HL-60 (cell line): ENCODE results near the gene SLC35B2.

Source experiments
- DNase-seq, 2 experiments: peaks; one replicate each; pipeline ENCODE4 v3.0.0-alpha.2; 2010 to 2020; ENCODE audit warnings: low read depth in 1 of 2, low spot score in 1 of 2
- H3K27ac ChIP-seq: fragments of 250-450 bp; sonication (Bioruptor Pico); replicated peaks from 2 replicates; pipeline ENCODE4 v1.5.1; 2020; ENCODE audit warnings: mild to moderate bottlenecking, moderate library complexity
- H3K27me3 ChIP-seq: fragments of 250-450 bp; sonication (Bioruptor Pico); 2 replicates; pipeline ENCODE4 v1.5.1; 2021; ENCODE audit warnings: mild to moderate bottlenecking, moderate library complexity; ENCODE audit not compliant: insufficient read depth, poor library complexity, severe bottlenecking
- H3K4me3 ChIP-seq: replicated peaks from 2 replicates; pipeline ENCODE4 v1.5.1; 2011; ENCODE audit warnings: mild to moderate bottlenecking, control low read depth, low read length; ENCODE audit not compliant: insufficient read depth
- GABPA ChIP-seq: IDR thresholded peaks from 2 replicates; pipeline ENCODE4 v1.6.1; 2012; ENCODE audit warnings: low read depth
- POLR2AphosphoS5 ChIP-seq: IDR thresholded peaks from 2 replicates; pipeline ENCODE4 v1.6.1; 2012; ENCODE audit warnings: low read depth
- SPI1 ChIP-seq: IDR thresholded peaks from 2 replicates; pipeline ENCODE4 v1.6.1; 2012; ENCODE audit warnings: low read depth, mild to moderate bottlenecking, borderline replicate concordance
- TF ChIP-seq, protein P1 (sequence below): IDR thresholded peaks from 2 replicates; pipeline ENCODE4 v1.6.1; 2012; ENCODE audit warnings: low read depth; ENCODE audit not compliant: insufficient replicate concordance
- TF ChIP-seq, protein P2 (sequence below): IDR thresholded peaks from one replicate; pipeline ENCODE4 v1.5.1; 2011; ENCODE audit warnings: low read length, control low read depth, inconsistent platforms; ENCODE audit not compliant: insufficient read depth

SLC35B2 gene

DNA sequence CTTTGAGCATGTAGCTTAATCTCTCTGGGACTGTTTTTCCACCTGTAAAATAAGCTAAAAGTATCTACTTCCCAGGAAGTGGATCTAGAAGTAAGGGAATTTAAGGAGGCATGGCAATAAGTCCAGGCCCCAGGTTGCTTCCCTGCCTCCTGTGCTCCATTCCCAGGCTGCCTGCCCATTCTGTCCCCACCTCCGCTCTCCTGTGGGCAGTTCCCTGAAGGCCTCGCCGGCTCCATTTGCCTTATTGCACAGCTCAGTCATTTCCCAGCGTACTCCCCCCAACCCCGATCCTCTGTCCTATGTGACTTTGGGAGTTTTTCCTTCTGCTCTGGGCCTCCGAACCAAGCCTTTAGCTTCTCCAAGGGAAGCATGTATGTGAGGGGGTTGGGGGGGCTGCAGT lies 29.3 kb downstream of the SLC35B2 start:
- TF ChIP-seq SPI1: no peak
- Histone ChIP-seq H3K4me3 (no peak overlapping the region), H3K27me3 (no peaks in the 10 kb centered on the region), H3K27ac (peak overlapping the region; percentile 86; the same call in 1 of the 2 replicates)
- no peak for DNase-seq

DNA sequence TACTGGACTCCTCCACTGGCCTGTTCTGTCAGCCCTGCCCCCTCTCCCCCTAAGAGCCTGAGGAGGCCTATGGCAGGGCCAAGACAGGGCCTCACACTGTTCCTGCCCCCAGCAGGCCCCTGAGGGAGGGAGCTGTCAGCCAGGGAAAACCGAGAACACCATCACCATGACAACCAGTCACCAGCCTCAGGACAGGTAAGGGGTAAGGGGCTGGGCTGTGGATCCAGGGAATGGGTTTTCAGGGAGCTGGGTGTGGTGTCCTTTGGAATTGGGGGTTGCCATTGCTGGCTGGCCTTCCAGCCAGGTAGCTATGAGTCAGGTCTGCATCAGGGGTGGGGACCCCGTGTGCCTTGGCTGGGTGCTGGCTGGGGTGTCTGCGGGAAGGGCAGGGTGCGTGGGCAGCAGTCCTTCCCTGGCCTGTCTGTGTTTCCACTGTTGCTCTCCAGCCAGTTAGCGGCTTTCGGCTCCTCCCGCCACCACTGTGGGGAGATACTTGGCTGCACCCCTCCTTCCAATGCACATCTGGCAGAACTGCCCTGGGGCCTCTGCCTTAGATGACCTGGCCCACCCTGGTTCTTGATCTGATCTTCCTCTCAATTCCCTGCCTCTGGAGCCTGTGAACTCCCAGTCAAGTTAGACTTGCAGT lies 30.1 kb downstream of the SLC35B2 start:
- Histone ChIP-seq H3K27me3 (no peaks in the 10 kb centered on the region), H3K4me3 (no peak overlapping the region), H3K27ac (peak overlapping the region; percentile 86)
- no peak for DNase-seq
- TF ChIP-seq, protein P1, sequence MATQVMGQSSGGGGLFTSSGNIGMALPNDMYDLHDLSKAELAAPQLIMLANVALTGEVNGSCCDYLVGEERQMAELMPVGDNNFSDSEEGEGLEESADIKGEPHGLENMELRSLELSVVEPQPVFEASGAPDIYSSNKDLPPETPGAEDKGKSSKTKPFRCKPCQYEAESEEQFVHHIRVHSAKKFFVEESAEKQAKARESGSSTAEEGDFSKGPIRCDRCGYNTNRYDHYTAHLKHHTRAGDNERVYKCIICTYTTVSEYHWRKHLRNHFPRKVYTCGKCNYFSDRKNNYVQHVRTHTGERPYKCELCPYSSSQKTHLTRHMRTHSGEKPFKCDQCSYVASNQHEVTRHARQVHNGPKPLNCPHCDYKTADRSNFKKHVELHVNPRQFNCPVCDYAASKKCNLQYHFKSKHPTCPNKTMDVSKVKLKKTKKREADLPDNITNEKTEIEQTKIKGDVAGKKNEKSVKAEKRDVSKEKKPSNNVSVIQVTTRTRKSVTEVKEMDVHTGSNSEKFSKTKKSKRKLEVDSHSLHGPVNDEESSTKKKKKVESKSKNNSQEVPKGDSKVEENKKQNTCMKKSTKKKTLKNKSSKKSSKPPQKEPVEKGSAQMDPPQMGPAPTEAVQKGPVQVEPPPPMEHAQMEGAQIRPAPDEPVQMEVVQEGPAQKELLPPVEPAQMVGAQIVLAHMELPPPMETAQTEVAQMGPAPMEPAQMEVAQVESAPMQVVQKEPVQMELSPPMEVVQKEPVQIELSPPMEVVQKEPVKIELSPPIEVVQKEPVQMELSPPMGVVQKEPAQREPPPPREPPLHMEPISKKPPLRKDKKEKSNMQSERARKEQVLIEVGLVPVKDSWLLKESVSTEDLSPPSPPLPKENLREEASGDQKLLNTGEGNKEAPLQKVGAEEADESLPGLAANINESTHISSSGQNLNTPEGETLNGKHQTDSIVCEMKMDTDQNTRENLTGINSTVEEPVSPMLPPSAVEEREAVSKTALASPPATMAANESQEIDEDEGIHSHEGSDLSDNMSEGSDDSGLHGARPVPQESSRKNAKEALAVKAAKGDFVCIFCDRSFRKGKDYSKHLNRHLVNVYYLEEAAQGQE: no peak
- TF ChIP-seq, protein P2, sequence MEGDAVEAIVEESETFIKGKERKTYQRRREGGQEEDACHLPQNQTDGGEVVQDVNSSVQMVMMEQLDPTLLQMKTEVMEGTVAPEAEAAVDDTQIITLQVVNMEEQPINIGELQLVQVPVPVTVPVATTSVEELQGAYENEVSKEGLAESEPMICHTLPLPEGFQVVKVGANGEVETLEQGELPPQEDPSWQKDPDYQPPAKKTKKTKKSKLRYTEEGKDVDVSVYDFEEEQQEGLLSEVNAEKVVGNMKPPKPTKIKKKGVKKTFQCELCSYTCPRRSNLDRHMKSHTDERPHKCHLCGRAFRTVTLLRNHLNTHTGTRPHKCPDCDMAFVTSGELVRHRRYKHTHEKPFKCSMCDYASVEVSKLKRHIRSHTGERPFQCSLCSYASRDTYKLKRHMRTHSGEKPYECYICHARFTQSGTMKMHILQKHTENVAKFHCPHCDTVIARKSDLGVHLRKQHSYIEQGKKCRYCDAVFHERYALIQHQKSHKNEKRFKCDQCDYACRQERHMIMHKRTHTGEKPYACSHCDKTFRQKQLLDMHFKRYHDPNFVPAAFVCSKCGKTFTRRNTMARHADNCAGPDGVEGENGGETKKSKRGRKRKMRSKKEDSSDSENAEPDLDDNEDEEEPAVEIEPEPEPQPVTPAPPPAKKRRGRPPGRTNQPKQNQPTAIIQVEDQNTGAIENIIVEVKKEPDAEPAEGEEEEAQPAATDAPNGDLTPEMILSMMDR: no peak
- no peak for TF ChIP-seq SPI1
- TF ChIP-seq GABPA: no peak
- TF ChIP-seq POLR2AphosphoS5: no peak

DNA sequence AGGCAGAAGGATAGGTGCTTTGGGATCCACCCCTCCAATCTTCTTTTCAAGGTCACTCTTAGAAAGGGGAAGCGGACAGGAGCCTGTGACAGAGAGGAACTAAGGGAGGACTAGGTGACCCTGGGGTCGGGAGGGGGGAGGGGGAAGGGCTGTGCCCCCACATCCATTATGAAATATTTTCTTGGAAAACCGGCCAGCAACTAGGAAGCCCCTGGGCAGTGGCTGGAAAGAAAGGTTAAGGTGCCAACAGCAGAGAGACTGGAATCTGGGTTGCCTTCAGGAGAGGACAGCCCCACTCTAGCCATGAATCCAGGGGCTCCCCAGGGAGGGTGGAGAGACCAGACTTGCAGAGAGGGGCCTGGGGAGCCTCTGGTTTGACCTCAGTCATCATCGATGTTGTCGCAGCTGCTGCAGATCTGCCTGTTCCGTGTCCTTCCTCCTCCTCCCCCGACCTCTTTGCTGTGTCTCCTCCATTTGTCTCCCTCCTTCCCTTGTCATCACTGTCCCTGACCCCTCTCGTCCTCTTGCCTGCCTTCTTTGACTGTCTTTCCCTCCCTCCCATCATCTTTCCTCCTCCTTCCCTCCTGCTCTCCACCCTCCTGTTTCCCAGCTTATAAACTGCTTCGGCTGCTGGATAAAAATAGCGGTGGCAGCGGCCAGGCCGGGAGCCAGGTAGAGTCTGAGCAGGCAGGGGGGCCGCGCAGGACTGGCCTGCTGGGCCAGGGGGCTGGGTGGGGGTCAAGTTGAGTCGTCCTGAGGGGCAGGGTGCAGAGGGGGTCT lies 30.8 kb downstream of the SLC35B2 start:
- Histone ChIP-seq H3K4me3 (peak overlapping the region; percentile 78), H3K27ac (peak overlapping the region; percentile 86), H3K27me3 (no peaks in the 10 kb centered on the region)
- DNase-seq: peak in 1 of 2 experiments; percentile 53
- peak; percentile 96 for TF ChIP-seq SPI1
- TF ChIP-seq, protein P2: no peak
- TF ChIP-seq GABPA: no peak
- TF ChIP-seq POLR2AphosphoS5: no peak
- TF ChIP-seq, protein P1: no peak

DNA sequence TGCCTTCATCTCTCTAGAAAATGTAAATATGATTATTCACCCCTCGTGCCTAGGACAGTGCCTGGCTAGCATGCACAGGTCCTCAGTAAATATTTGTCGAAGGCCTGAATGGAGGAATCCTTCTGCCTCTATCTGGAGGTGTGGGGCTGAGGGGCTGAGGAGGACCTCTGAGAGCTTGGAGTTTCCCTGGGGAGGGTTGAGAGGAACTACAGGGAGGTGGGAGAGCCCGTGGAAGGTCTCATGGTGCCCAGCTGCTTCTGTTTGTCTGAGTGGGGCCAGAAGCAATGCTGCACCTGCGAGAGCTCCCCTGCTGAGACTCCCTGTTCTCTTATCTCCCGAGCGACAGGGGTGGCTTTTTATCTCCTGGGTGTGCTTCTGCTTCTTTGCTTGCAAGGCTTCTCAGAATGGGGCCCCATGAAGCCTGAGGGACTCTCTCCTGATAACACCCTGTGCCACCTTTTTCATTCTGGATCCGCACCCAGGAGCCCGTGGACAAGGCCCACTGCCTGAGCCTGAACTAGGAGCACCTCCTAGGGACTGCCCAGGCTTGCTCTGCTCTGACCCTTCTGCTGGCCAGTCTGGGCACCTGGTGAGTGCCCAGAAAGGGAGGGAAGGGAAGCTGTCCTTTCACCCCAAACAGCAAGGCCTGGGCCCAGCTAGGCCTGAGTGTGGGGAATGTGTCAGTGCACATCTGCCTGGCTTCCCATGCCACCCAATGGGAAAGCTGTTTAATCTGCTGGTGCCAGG lies 31.6 kb downstream of the SLC35B2 start:
- TF ChIP-seq POLR2AphosphoS5: peak; percentile 65
- TF ChIP-seq GABPA: no peak
- TF ChIP-seq, protein P1: no peak
- TF ChIP-seq, protein P2: no peak
- no peak for TF ChIP-seq SPI1
- H3K27ac ChIP-seq: peak overlapping the region; percentile 86
- peak in 1 of 2 experiments; percentile 71 for DNase-seq
- H3K27me3 ChIP-seq: no peaks in the 10 kb centered on the region
- peak overlapping the region; percentile 78 for H3K4me3 ChIP-seq
